ENCODE results near the gene GIPC1.
"Not testable (repeated sequence)": the region's sequence is repeated elsewhere in the genome, so short reads cannot be mapped to it uniquely, and the experiment has no call there.

Gene GIPC1

GRCh38 chr19:14496029-14496833 lies at the start of gene GIPC1:
Gene GIPC1 (minus strand): TSS chr19:14496127. CDS start chr19:14482976, 13,151 bp downstream.
- DNase-seq (ENCODE audit: low read depth), result peak; percentile 75

DNA sequence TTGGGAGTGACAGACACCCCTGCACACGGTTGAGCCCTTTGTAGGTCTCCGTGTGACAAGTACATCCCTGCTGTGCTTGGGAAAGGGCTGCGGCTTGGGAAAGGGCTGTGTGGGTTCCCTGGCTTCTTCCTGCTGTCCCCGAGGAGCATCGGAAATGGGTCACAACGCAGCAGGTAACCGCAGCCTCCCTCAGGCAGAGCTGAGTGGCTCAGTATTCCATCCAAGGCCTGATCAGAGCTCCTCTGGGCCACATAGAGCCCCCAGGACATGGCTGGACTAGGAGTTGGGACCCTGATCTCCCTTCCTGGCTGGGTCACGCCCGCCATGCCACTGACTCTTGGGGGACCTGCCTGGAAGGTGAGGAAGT lies 49.8 kb upstream of the GIPC1 start:
- DNase-seq (ENCODE audit: low read depth), result no peak

DNA sequence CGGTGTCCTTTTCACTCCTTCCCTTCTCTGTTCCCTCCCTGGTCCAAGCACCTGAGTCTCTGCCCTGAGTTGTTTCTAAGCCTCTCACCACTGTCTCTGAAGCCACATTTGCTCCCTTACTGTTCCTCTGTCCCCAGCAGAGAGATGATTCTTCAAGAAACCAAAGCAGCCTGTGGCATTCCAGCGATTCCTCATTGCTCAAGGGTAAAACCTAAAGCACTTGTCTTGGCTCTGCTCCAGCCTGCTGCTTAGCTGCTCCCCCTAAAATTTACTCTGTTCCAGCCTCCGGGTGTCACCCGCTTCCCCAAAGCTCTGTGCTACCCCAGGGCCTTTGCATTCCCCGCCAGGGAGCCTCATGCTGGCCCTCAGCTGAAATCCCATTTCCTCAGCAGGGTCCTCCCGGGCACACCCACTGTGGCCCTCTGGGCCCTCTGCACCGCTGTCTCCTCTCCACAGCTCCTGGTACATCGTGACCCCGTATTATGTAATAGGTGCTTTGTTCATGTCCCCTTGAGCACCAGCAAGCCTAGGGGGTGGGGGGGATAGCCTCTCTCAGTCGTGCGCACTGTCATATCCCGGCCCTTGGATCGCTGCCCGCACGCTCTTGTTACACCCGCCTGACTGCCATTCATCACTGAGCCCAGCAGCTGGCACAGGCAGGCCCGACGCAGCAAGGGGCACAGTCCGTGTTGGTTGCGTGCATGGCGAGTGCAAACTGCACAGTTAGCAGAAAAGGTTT lies 49.2 kb upstream of the GIPC1 start:
- DNase-seq (ENCODE audit: low read depth), result no peak

DNA sequence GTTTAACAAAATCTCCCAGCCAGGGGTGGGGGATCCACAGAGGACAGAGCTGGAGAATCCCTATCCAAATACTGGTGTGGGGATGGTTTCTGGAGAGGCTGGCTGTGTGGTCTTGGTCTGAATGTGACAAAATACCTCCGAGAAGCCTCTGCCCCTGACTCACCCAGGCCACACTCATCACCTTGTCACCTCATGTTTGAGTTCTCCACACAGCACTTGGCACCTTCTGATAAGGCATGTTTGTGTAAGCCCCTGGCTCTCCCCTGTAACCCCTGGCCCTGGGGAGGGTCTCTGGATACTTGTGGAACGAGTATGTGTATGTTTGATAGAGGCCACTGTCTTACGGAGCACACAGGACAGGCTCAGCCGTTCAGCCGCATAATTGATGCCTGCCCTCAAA lies 48.1 kb upstream of the GIPC1 start:
- no peak for DNase-seq (ENCODE audit: low read depth)

GRCh38 chr19:14542711-14543328 lies 46.9 kb upstream of the GIPC1 start:
- DNase-seq (ENCODE audit: low read depth), result no peak

DNA sequence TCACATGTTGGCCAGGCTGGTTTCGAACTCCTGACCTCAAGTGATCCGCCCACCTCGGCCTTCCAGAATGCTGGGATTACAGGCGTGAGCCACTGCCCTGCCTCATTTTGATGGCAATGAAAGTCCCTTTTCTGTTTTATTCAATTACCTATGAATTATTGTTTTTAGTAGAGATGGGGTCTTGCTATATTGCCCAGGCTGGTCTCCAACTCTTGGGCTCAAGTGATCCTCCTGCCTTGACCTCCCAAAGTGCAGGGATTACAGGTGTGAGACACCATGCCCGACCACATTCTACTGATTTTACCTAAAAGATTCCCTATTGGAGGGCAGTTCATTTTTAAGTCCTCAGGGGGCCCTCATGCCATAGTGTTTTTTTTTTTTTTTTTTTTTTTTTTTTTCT lies 46.1 kb upstream of the GIPC1 start:
- DNase-seq (ENCODE audit: low read depth), result not testable (repeated sequence)

DNA sequence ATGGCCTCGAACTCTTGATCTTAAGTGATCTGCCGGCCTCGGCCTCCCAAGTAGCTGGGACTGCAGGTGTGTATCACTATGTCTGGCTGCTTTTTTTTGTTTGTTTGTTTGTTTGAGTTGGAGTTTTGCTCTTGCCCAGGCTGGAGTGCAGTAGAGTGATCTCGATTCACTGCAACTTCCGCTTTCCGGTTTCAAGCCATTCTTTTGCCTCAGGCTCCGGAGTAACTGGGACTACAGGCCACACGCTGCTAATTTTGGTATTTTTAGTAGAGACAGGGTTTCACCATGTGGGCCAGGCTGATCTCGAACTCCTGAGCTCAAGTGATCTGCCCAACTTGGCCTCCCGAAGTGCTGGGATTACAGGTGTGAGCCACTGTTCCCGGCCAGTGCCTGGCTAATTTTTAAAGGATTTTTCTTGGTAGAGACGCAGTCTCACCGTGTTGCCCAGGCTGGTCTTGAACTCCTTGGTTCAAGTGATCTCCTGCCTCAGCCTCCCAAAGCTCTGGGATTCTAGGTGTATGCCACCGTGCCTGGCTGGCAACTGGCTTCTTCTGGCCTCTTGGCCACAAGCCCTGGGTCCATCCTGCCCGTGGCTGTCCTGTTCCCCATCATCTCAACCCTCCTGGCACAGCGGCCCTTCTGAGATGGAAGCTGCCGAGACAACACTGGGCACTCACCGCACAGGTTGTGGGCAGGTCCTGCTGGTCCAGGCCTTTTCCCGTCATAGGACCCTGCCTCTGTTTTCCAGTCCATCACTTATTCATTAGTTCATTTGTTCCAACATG lies 45.0 kb upstream of the GIPC1 start:
- DNase-seq (ENCODE audit: low read depth), result no peak

GRCh38 chr19:14536926-14537692 lies 41.2 kb upstream of the GIPC1 start:
- DNase-seq (ENCODE audit: low read depth), result no peak

DNA sequence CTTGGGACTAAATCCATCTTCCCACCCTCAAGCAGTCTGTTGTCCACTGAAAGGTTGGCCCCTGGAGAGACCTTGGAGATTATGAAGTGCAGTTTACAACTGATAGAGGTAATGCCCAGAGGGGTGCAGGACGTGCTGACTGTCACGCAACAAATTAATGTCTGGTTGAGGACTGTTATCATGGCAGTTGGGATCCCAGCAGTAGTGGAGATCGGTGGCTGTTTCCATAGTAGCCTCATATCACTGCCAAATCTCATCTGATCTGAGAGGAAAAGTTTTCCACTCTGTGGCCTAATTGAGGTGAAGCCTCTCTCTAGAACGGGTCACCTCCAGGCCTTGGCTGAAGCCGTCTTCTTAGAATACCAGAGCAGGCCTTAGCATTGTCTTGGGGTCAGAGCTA lies 37.5 kb upstream of the GIPC1 start:
- DNase-seq (ENCODE audit: low read depth), result no peak

GRCh38 chr19:14530506-14530905 lies 34.6 kb upstream of the GIPC1 start:
- no peak for DNase-seq (ENCODE audit: low read depth)

GRCh38 chr19:14530005-14530348 lies 34.0 kb upstream of the GIPC1 start:
- no peak for DNase-seq (ENCODE audit: low read depth)

GRCh38 chr19:14529254-14530004 lies 33.5 kb upstream of the GIPC1 start, which contains the start of gene TECR:
Gene TECR (plus strand): TSS chr19:14529594. CDS start chr19:14529697, 103 bp downstream.
- peak; percentile 100 for DNase-seq (ENCODE audit: low read depth)

DNA sequence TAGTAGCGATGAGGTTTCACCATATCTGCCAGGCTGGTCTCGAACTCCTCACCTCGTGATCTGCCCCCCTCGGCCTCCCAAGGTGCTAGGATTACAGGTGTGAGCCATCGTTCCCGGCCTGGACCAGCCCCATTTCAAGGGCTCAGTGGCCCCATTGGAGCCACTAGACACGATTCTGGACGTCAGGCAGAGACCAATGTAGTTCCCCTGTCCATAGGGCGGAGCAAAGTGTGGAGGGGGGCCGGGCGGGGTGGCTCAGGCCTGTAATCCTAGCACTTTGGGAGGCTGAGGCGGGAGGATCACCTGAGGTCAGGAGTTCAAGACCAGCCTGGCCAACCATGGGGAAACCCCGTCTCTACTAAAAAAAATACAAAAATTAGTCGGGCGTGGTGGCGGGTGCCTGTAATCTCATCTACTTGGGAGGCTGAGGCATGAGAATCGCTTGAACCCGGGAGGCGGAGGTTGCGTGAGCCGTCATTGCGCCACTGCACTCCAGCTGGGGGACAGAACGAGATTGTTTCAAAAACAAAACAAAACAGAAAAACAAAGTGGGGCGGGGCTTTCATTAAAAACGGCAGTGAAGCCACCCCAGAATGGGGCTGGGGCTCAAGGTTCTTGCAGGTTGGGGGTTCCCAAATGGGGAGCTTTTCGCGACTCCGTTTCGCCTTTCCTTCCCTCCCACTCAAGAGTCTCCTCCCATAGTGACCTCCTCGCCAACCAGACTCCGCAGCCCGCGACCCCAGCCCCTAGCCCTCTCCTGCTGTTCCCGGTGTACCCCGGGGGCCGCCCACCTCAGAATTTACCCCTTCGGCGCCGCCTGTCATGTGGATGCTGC lies 32.7 kb upstream of the GIPC1 start:
- DNase-seq (ENCODE audit: low read depth), result no peak

DNA sequence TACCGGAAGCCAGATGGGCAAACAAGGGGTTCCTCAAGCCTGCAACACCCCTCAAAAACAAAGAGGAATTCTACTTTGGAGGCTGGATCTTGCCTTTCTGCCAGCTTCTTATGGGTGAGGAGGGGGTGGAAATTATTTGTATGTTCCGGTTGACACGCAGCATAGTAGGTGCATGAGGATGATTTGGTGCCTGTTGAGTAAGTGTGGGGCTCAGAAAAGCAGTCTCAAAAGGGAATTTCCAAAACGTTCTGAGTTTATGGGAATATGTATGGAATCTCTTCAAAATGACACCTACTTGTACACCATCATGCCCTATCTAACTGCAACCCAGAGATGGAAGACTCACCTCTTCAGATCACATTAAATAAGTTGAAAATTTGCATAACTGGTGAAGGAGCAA lies 30.5 kb upstream of the GIPC1 start:
- no peak for DNase-seq (ENCODE audit: low read depth)

- no peak for DNase-seq (ENCODE audit: low read depth)
Measured at GRCh38 chr19:14525729-14526128, 29.8 kb upstream of the GIPC1 start.

GRCh38 chr19:14520543-14520942 lies 24.6 kb upstream of the GIPC1 start:
- no peak for DNase-seq (ENCODE audit: low read depth)

- DNase-seq (ENCODE audit: low read depth), result no peak
Measured at GRCh38 chr19:14519860-14520407, 24.0 kb upstream of the GIPC1 start.

DNA sequence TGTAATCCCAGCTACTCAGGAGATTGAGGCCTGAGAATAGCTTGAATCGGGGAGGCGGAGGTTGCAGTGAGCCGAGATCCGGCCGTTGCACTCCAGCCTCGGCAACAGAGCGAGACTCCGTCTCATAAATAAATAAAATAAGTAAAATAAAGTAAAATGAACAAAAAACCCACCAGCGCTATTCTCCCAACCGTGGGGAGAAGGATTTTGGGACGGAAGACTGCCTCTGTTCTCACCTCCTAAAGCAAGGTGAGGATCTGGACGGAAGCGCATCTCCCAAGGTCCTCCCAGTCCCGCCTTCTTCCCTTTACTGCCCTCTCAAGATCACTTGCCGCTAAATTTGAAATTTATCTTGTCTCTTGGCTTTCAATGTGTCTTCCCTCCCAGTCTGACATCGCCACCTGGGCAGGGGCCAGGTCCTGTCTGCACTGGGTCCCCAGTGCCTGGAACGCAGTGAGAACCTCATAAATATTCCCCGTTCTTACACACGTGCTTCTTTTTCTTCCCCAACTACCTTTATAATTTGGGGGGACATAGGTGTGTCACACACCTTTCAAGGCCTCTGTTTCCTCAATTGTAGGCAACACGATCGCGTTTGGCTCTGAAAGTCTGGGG lies 23.4 kb upstream of the GIPC1 start:
- no peak for DNase-seq (ENCODE audit: low read depth)

All from activated T-cell treated with anti-CD3 and anti-CD28 coated beads for 1 hour (primary cell).